Testis (tissue), 2 donors: ENCODE data around the gene LIMK2.

Experiments used
- CTCF ChIP-seq, 3 experiments: fragments of 450-650 bp in 2 of 3; fragments of 200-600 bp in 1 of 3; sonication (generic) in 1 of 3; IDR thresholded peaks; one replicate each; pipeline ENCODE4 v1.5.1; 2016 to 2019; ENCODE audit warnings: antibody characterized with exemption in 3 of 3, mild to moderate bottlenecking in 2 of 3, moderate library complexity in 1 of 3
- POLR2A ChIP-seq: fragments of 450-650 bp; IDR thresholded peaks from one replicate; pipeline ENCODE4 v1.6.1; 2017; ENCODE audit warnings: antibody characterized with exemption, mild to moderate bottlenecking, moderate library complexity

DNA sequence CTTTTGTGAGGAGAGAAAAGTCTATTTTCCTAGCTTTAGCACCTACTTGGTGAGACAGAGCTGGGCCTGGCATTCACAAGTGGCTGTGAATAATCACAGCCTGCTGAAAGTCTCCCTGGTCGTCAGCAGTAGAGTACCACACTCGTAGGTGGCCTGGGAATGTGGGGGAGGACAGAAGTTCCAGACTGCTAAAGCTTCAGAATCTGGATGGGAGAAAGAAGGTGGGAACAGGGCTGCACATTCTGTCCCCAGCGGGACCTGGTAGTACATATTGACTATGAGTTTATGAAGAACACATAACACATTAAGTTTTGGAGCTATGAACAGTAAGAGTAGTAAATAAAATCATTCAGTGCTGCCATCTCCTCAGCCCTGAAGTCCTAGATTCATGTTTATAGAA, 19.0 kb upstream of the LIMK2 start:
- TF ChIP-seq CTCF (IDR thresholded peaks at IDR 0.05): no peak
- no peak for TF ChIP-seq POLR2A
